GM19468 (cell line): ENCODE measurements around the gene SHC2.
"Not testable (repeated sequence)": the region's sequence is repeated elsewhere in the genome, so short reads cannot be mapped to it uniquely, and the experiment has no call there.

Experiments
- ATAC-seq: cut with Tn5 transposase; IDR thresholded peaks from one replicate; pipeline ENCODE4 v1.9.1; 2021; ENCODE audit warnings: mild to moderate bottlenecking, moderate library complexity, moderate number of reproducible peaks; ENCODE audit not compliant: unreplicated experiment; ENCODE audit errors: extremely low read depth

SHC2 gene

GRCh38 chr19:493391-494170 is 32.7 kb upstream of the SHC2 start:
- no peak for ATAC-seq

- no peak for ATAC-seq
Observed at GRCh38 chr19:492091-492531, 31.3 kb upstream of the SHC2 start.

GRCh38 chr19:491146-491741 is 30.4 kb upstream of the SHC2 start:
- ATAC-seq: no peak

GRCh38 chr19:489418-490196 is 28.8 kb upstream of the SHC2 start:
- no peak for ATAC-seq

DNA sequence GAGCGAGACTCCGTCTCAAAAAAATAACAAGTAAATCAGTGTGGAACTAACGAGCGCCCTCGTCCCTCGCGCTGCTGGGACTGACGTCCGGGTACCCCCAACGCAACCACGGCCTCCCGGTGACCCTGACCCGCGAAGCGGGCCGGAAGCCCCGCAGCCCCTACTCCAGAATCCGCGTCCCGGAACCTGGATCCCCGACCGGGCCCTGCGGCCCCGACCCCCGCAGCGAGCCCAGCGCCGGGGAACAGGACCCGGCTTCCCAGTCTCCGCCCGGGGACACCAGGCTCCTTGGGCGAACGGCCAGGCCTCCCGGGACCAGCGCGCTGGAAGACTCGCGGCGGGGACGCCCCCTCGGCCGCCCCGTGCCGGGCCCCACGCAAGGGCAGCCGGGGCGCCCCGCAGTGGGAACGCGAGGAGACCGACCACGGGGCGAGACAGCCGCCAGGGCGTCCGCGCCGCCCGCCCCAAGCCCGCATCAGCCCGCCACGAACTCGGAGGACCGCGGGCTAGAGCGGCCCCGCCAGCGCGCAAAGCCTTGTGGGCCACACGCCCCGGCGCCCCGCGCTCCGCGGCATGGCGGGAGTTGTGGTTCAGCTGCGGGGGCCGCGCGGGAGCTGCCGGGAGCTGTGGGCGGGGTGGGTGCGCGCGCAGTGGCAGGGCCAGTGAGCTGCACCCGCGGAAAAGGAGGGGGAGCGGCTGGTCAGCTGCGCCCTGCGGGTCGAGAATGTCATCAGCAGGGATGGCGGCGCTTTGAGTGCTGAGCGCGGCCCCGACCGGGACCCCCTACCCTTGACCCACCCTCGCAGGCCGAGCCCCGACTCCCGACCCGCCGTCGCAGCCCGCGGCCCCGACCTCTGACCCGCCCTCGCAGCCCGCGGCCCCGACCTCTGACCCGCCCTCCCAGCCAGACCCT is 27.9 kb upstream of the SHC2 start:
- peak; percentile 73 for ATAC-seq

DNA sequence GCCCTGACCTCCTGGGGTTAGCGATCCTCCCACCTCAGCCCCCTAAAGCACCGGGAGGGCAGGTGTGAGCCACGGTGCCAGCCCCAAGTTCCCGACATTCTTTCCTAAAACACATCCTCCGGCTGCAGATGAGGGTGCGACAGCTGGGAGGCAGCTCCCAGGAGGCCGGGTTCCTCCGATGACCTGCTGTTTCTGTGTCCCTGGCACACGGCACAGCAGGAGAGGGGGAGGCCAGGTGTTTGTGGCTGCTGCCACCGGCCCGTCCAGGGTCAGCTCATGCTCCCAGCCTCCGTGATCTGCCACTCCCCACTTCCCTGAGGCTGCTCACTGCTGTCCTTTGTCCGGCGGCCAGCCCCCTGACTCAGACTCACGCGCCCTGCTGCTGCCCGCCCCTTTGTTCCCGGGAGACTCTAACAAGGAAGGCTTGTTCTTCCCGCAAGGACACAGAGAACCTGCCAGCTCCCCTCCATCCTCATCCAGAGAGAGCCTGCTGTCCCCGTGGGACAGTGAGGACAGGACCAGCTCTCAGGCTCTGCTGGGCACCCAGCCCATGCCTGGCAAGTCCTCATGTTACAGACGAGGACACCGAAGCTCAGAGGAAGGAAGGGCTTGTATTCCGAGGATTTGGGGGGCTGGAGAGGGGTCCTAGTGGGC is 24.9 kb upstream of the SHC2 start:
- ATAC-seq: no peak

DNA sequence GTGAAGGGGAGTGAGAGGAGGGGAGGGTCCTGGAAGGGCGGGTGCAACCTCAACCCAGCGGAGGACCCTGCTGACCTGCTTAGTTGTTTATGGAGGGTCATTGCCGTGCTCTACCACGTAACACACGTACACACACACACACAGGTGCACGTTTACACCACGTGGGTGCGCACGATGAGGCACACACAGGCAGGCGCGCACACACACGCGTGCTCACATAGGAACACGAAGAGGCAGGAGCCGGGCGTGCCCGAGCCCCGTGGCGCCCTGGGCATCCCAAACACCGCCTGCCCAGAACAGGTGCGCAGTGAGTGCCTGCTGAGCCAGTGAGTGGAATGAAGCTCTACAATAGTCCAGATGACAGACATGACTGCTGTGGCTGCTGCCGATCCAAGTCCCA is 24.2 kb upstream of the SHC2 start:
- ATAC-seq: no peak

GRCh38 chr19:484494-484893 is 23.7 kb upstream of the SHC2 start:
- no peak for ATAC-seq

GRCh38 chr19:483332-484072 is 22.7 kb upstream of the SHC2 start:
- ATAC-seq: no peak

DNA sequence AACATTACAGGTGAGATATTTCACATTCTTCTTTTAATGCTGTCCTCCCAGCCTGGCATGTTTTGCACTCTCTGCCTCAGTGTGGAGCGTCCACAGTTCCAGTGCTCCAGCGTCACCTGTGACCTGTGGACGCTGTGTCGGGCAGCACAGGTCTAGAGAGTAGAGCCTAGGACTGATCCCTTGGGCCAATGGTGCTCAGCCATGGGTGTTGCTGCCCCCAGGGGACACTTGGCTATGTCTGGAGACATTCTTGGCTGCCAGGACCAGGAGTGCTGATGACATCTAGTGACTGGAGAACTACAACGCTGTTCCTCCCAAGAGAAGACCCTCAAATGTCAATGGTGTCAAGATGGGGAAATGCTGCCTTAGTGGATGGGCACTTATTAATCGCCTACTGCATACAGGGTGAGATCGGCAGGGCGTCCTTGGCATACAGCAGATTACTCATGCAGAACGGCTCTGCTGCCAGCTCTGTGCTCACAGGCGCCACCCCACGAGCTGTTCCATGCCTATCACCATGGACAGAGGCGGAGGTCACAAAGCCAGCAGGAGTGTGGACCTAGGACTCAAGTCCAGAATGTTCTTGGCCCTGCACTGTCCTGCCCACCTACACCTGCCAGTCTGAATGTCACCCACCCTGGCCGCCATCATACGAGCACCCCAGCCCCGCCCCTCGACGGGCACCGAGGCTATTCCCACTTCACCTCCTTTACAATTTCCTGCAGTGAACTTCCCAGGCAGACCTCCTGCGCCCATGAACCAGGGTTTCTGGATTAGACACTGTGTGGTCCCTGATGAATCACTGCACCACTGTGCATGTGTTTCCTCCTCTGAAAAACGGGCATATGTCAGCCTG is 21.6 kb upstream of the SHC2 start:
- ATAC-seq: no peak

GRCh38 chr19:481100-481499 is 20.3 kb upstream of the SHC2 start:
- ATAC-seq: not testable (repeated sequence)

- ATAC-seq: no peak
Observed at GRCh38 chr19:480016-480855, 19.4 kb upstream of the SHC2 start.

GRCh38 chr19:478976-479375 is 18.1 kb upstream of the SHC2 start:
- no peak for ATAC-seq

- no peak for ATAC-seq
Observed at GRCh38 chr19:478236-478903, 17.5 kb upstream of the SHC2 start.

DNA sequence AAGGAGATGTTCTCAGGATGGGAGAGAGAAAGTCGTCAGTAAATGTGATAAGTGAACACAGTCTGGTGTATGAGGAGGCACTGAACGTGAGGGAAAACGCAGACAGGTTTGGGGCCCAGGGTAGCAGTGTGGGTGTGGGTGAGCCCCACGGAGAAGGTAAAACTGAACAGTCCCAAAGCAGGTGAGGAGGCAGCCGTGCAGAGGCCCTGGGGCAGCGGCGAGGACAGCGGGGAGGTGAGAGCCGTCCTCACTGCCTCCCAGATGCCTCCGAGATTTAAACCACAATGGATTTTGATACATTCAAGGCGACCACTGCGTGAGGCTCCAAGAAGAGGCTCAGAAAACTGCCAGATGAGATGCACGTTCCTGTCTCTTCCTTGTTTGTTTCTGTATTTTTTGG is 14.5 kb upstream of the SHC2 start:
- ATAC-seq: no peak

- ATAC-seq: no peak
Observed at GRCh38 chr19:474126-475078, 13.6 kb upstream of the SHC2 start.
